Measurements from ENCODE around the gene PRKG2.

- TF ChIP-seq CTCF (IDR thresholded peaks at IDR 0.05): no peak
- TF ChIP-seq POLR2A (IDR thresholded peaks at IDR 0.05): no peak
These were observed 50.2 kb downstream of the PRKG2 start for GRCh38 chr4:81164623-81165416.
